H1 (cell line): ENCODE data around the gene FHOD1. TPM values are rescaled to one million over a fixed set of nuclear protein-coding genes. Genes with fewer than 3 reads are reported as not detected.

Experiments used
- ASH2L ChIP-seq: fragments of 200-600, 300-600 bp; sonication (generic); IDR thresholded peaks from one replicate; pipeline ENCODE4 v1.7.1; 2017; ENCODE audit warnings: low read length
- ATF3 ChIP-seq: IDR thresholded peaks from 2 replicates; pipeline ENCODE4 v1.6.1; 2011; ENCODE audit warnings: low read depth, mild to moderate bottlenecking, low read length; ENCODE audit not compliant: insufficient read depth
- BACH1 ChIP-seq: IDR thresholded peaks from 2 replicates; pipeline ENCODE4 v1.6.1; 2012; ENCODE audit warnings: low read length, improper control_type of control experiment
- BCL11A ChIP-seq, 2 experiments: IDR thresholded peaks; one replicate each; pipeline ENCODE4 v1.6.1; 2011; ENCODE audit warnings: low read depth in 2 of 2, low read length in 2 of 2, mild to moderate bottlenecking in 2 of 2
- CHD1 ChIP-seq: IDR thresholded peaks from 2 replicates; pipeline ENCODE4 v1.6.1; 2012; ENCODE audit warnings: low read depth, low read length, improper control_type of control experiment
- CREB1 ChIP-seq: IDR thresholded peaks from 2 replicates; pipeline ENCODE4 v1.6.1; 2012; ENCODE audit warnings: inconsistent platforms
- EGR1 ChIP-seq: IDR thresholded peaks from 2 replicates; pipeline ENCODE4 v1.6.1; 2011; ENCODE audit warnings: low read depth, low read length, borderline replicate concordance
- GTF2F1 ChIP-seq: IDR thresholded peaks from 2 replicates; pipeline ENCODE4 v1.6.1; 2012; ENCODE audit warnings: low read depth, low read length, improper control_type of control experiment, borderline replicate concordance
- NRF1 ChIP-seq: IDR thresholded peaks from 2 replicates; pipeline ENCODE4 v1.6.1; 2011; ENCODE audit warnings: mild to moderate bottlenecking, low read depth, low read length, improper control_type of control experiment
- POLR2A ChIP-seq, 2 experiments: IDR thresholded peaks; 1 replicate in 1 of 2; 2 replicates in 1 of 2; pipeline ENCODE4 v1.6.1; 2011; ENCODE audit warnings: low read depth in 2 of 2, low read length in 2 of 2, mild to moderate bottlenecking in 2 of 2; ENCODE audit errors: control extremely low read depth in 1 of 2
- POU5F1 ChIP-seq: IDR thresholded peaks from 2 replicates; pipeline ENCODE4 v1.6.1; 2011; ENCODE audit warnings: low read depth, mild to moderate bottlenecking, low read length, moderate library complexity
- SIN3A ChIP-seq, 2 experiments: IDR thresholded peaks in 1 of 2; conservative IDR thresholded peaks in 1 of 2; 2 replicates each; pipeline ENCODE4 v1.6.1; 2011 to 2012; ENCODE audit warnings: low read length in 2 of 2, improper control_type of control experiment in 1 of 2, low read depth in 1 of 2, mild to moderate bottlenecking in 1 of 2
- SIRT6 ChIP-seq: IDR thresholded peaks from one replicate; pipeline ENCODE4 v1.7.1; 2012; ENCODE audit warnings: low read length, inconsistent platforms
- SP1 ChIP-seq: IDR thresholded peaks from 2 replicates; pipeline ENCODE4 v1.6.1; 2011; ENCODE audit warnings: low read depth, low read length
- TAF1 ChIP-seq: IDR thresholded peaks from 2 replicates; pipeline ENCODE4 v1.6.1; 2011; ENCODE audit warnings: mild to moderate bottlenecking, low read depth, low read length
- YY1 ChIP-seq: IDR thresholded peaks from 2 replicates; pipeline ENCODE4 v1.6.1; 2011; ENCODE audit warnings: low read depth, mild to moderate bottlenecking, low read length
- polyA plus RNA-seq, 7 experiments: library from polyadenylated mRNA; depleted of rRNA in 3 of 7; stranded (reverse) in 5 of 7; unstranded in 2 of 7; fragments of >200 nt in 5 of 7; fragments of 200-250 nt in 2 of 7; gene quantifications; 1 replicate in 5 of 7; 2 replicates in 1 of 7; 4 replicates in 1 of 7; pipeline versions ENCODE4 v1.2.1 to v1.2.3, GENCODE V29; 2011 to 2013; ENCODE audit warnings: missing spikeins in 2 of 7, mixed read lengths in 2 of 7
- total RNA-seq: library from RNA; stranded (reverse); fragmentation: NEBNext Ultra II Directional; extraction: Animal tissue kit (Norgen Biotek cat#: 25700); gene quantifications from 2 replicates; pipeline ENCODE4 v1.2.1, GENCODE V29; 2021

FHOD1 gene
- total and polyA plus RNA-seq, 2 of the 8 experiments (the other 6 are each of a cell fraction or from before 2014, with no cell fraction given), result 31.3 to 60.7 TPM

DNA sequence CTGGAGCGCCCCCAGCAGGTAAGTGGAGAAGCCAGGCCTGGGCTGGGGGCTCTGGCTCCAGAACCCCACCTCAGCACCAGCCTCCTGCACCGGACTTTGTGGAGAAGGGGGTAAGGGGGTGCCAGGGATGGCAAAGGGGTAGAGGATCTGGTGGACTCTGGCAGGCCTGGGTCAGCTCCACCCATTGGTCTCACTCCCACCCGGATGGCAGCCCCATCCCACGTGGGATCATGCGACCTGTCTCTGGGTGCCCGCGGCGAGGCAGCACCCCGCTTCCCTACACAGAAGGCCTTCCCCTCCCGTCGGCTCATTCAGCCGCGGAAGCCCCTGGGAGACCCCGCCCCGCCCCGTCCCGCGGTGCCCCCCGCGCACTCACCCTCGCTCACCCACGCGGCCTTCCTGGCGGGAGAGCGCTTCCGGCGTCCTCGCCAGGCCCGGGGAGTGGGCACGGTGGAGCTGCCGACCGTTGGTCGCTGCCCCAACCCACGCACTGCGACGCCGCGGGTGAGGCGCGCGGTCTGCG lies 31.6 kb upstream of the FHOD1 start (continued):
- TF ChIP-seq TAF1 (peak; percentile 3; the same call in 1 of the 2 replicates), POU5F1 (no peak), SIN3A (conservative IDR thresholded peaks at IDR 0.05 in 1 of 2, IDR thresholded peaks at IDR 0.05 in 1 of 2; ENCODE audit: low read depth in 1 of 2, low read length in 2 of 2) (no peak), BCL11A (IDR thresholded peaks at IDR 0.05; ENCODE audit: low read depth in 2 of 2, low read length in 2 of 2) (no peak), YY1 (no peak), NRF1 (no peak), BACH1 (no peak), SIRT6 (no peak), CREB1 (no peak), GTF2F1 (no peak), EGR1 (no peak), CHD1 (no peak), SP1 (no peak), ATF3 (no peak), ASH2L (no peak), POLR2A (IDR thresholded peaks at IDR 0.05; ENCODE audit: control extremely low read depth in 1 of 2, low read depth in 2 of 2, low read length in 2 of 2) (no peak)
